SIG-M5 treated with dmso at 0.1 percent for 504 hours (cell line): ENCODE results near the gene PRDM15.
"Not testable (repeated sequence)": the region's sequence is repeated elsewhere in the genome, so short reads cannot be mapped to it uniquely, and the experiment has no call there.

Experiments
- DNase-seq: peaks from one replicate; lab custom pipeline; 2025; ENCODE audit not compliant: unreplicated experiment; lab: John Stamatoyannopoulos, UW

PRDM15 gene

DNA sequence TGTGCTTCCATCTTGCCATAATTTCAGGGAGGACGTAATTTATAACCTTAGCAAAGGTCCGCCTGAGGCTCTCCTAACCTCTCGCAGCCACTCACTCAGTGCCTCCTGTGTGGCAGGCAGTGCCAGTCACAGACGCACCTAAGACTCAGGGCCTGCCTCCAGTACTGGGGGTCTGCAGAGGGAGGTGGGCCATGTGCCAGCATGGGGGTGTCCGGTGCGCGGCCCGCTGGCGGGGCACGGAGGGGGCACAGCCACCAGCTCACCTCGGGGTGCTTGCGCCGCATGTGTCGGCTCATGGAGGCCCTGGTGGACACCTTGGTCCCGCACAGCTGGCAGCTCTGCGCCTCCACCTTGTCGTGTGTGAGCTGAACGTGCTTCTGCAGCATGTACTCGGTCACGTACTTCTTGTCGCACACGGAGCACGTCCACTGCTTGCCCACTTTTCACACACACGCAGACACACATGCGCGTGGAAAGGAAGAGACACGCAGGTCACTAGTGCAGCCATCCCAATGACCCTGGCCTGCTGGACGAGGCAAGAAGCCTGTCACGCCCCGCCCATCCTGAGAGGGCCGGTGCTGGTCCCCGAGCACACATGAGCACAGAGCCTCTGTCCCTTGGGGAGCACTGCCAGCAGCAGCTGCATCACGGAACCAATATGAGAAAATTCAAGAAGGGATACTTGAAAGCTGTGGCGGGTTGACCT, 69.1 kb downstream of the PRDM15 start:
- no peak for DNase-seq

- no peak for DNase-seq
These were observed 70.3 kb downstream of the PRDM15 start for GRCh38 chr21:41808846-41809245.

DNA sequence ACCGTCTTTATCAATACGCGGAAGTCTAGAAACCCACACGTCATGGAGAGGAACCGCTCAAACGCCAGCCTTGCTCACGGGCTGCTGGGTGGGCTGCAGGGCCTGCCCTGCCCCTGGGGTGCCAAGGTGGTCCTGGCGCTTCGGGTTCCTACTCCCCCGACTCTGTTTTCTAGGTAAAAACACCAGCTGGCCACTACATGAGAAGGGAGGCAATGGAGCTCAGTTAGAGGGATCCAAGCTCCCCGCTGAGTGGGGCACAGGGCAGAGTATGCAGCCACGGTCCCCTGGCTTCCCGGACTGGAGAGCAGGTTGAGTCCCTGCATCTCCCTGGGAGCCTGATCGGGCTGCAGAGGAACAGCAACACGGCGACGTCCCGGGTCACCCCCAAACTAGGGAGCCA, 71.0 kb downstream of the PRDM15 start:
- DNase-seq, result no peak

GRCh38 chr21:41806773-41807172, 72.4 kb downstream of the PRDM15 start:
- no peak for DNase-seq

DNA sequence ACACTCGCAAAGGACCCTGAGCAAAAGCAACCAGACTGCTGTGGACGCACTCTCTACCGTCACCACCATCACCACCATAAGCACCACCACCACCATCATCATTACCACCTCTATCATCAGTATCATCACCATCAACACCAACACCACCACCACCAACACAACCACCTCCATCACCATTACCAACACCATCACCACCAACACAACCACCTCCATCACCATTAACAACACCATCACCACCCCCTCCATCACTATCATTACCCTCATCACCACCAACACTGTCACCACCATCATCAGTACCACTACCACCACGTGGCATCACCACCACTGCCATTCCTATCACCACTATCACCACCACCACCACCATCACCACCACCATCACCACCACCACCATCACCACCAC, 73.5 kb downstream of the PRDM15 start:
- DNase-seq, result no peak

DNA sequence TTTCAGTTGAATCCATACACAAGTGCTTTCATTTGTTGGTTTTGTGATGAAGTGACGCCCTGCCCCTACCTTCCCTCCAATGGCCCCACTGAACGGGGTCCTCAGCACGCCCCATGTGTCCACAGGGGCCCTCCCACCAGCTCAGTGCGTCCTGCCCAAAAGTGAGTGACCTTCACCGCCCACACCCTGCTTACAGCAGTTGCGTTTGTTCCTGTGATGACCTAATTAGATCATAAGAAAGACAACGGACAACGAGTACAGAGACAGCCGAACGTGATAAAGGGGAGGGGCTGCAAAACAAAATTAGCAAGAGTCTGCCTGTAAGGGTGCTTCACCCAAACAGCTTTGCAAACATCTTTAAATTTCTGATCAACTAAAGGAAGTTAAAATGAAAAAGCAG, 74.1 kb downstream of the PRDM15 start:
- DNase-seq, result no peak

DNA sequence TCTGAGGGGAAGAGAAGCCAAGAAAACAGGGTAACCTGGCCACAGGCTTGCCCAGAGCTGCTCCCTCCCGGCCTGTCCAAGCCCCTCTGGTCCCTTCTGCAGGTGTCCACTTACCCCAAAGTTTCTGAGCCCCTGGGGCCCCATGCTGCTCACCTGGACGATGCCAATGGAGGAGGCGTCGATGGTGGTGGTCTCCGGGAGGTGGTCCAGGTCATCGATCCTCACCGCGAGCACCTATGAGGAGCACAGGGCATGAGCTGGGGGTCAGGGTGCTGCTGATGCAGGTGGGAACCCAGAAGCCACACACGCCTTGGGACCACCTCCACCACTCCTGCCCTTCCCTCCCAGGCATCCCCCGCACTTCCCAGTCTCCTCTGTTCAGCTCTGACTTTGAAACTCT, 74.8 kb downstream of the PRDM15 start:
- no peak for DNase-seq

GRCh38 chr21:41803316-41803715, 75.8 kb downstream of the PRDM15 start:
- DNase-seq, result no peak

GRCh38 chr21:41802684-41803083, 76.5 kb downstream of the PRDM15 start:
- DNase-seq, result no peak

GRCh38 chr21:41802198-41802584, 77.0 kb downstream of the PRDM15 start:
- no peak for DNase-seq

GRCh38 chr21:41801321-41802197, 77.6 kb downstream of the PRDM15 start:
- DNase-seq, result no peak

GRCh38 chr21:41800425-41801320, 78.5 kb downstream of the PRDM15 start:
- DNase-seq, result no peak

GRCh38 chr21:41799763-41800162, 79.4 kb downstream of the PRDM15 start:
- DNase-seq, result no peak

DNA sequence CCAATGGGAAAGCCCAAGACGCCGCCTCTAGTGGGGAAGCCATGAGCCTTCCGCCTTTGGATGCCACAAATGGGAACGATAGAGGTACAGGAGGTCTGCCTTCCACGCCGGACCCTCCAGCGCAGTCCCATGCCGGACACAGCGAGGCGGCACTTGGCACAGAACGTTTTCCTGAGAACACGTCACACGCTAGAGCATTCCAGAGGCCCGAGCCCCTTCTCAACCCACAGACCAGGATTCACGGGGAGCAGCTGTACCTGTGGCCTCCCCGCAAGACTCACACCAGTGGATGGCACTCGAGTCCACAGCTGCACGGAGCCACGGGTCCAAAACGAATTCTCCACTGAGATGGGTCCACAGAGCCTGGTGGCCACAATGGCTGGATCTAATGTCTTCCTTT, 80.8 kb downstream of the PRDM15 start:
- no peak for DNase-seq

DNA sequence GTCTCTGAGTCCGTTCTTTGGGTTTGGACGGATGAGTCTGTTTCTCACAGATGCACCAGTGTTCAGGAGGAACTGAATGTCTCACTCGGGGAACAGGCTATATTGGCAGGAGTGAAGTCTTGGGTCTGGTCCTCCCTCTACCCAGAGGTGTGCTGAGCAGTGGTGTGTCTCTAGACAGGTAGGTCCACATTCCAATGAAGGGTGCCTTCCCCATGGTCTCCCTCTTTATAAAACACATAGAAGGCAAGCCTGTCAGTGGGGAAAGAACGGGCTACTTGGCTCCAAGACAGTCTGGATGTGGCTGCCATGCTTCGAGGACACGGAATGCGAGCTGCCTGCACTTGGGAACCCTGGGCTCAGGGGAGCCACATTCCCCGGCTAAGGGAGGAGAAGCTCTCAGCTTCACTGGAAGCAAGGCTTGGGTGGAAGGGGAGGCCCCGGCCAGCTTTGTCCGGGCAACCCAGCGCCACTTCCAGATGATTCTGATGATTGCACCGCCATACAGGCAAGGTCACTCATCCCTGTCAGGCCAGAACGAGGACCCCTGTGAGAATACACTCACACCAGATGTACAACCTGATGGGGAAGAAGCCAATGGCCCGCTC, 82.6 kb downstream of the PRDM15 start:
- no peak for DNase-seq

GRCh38 chr21:41795726-41796125, 83.4 kb downstream of the PRDM15 start:
- no peak for DNase-seq

- DNase-seq, result no peak
These were observed 84.5 kb downstream of the PRDM15 start for GRCh38 chr21:41794600-41794999.

GRCh38 chr21:41792711-41793110, 86.4 kb downstream of the PRDM15 start:
- no peak for DNase-seq

GRCh38 chr21:41786509-41786987, 92.6 kb downstream of the PRDM15 start:
- no peak for DNase-seq

GRCh38 chr21:41785262-41785661, 93.9 kb downstream of the PRDM15 start:
- DNase-seq, result not testable (repeated sequence)
